Gastroesophageal sphincter (tissue), 4 donors: ENCODE data around the gene VEZF1. TPM values are rescaled to one million over a fixed set of nuclear protein-coding genes. Genes with fewer than 3 reads are reported as not detected.
A peak's percentile ranks its signal among the peaks of the same experiment; 100 is the strongest.

ENCODE experiments used
- ATAC-seq: fragments of 150-250 bp; one replicate; pipeline ENCODE4 v1.9.1; 2016; ENCODE audit warnings: mild to moderate bottlenecking, moderate library complexity
- H3K27ac ChIP-seq, 4 donors: fragments of 200-600 bp; sonication (generic) in 3 of 4; 1 replicate in 3 of 4; 2 replicates in 1 of 4; pipeline ENCODE4 v1.5.1; 2016 to 2019
- H3K27me3 ChIP-seq: fragments of 200-600 bp; sonication (generic); one replicate; pipeline ENCODE4 v1.5.1; 2019
- H3K36me3 ChIP-seq, 2 donors: fragments of 200-600 bp; sonication (generic); one replicate each; pipeline ENCODE4 v1.5.1; 2019; ENCODE audit warnings: control low read depth in 1 of 2
- H3K4me1 ChIP-seq, 3 donors: fragments of 200-600 bp; sonication (generic); 1 replicate in 2 of 3; 2 replicates in 1 of 3; pipeline ENCODE4 v1.5.1; 2016 to 2019; ENCODE audit warnings: control low read depth in 2 of 3
- H3K4me3 ChIP-seq, 2 donors: fragments of 200-600 bp; sonication (generic); one replicate each; pipeline ENCODE4 v1.5.1; 2019; ENCODE audit warnings: mild to moderate bottlenecking in 1 of 2, moderate library complexity in 1 of 2
- H3K9me3 ChIP-seq, 3 donors: fragments of 200-600 bp; sonication (generic); one replicate each; pipeline ENCODE4 v1.5.1; 2017 to 2019; ENCODE audit warnings: control low read depth in 2 of 3
- EP300 ChIP-seq: sonication (generic); formaldehyde crosslinking; IDR thresholded peaks from one replicate; pipeline ENCODE4 v1.6.1; 2017; ENCODE audit warnings: antibody characterized with exemption, mild to moderate bottlenecking
- POLR2A ChIP-seq, 2 donors: fragments of 450-650 bp; IDR thresholded peaks; one replicate each; pipeline ENCODE4 v1.6.1; 2017; ENCODE audit warnings: antibody characterized with exemption in 2 of 2, mild to moderate bottlenecking in 2 of 2, moderate library complexity in 1 of 2
- POLR2AphosphoS5 ChIP-seq: sonication (generic); formaldehyde crosslinking; IDR thresholded peaks from one replicate; pipeline ENCODE4 v1.6.1; 2017; ENCODE audit warnings: antibody characterized with exemption
- WGBS, 2 donors: methylation state at CpG; one replicate each; pipeline ENCODE4 v1.1.5; 2018; ENCODE audit warnings: low coverage in 1 of 2; 5-methylcytosine and 5-hydroxymethylcytosine counted together
- small RNA-seq, 4 donors: library from RNA; depleted of rRNA; stranded (forward); fragments of <200 nt; gene quantifications; one replicate each; pipeline ENCODE3, GENCODE V24; 2016
- total RNA-seq, 4 donors: library from RNA; depleted of rRNA; stranded (reverse); fragments of >200 nt; gene quantifications; one replicate each; pipeline ENCODE4 v1.1.0, GENCODE V29; 2016
- TF ChIP-seq, protein P1 (sequence below), 4 experiments: fragments of 200-600 bp in 2 of 4; fragments of 450-650 bp in 2 of 4; sonication (generic) in 1 of 4; IDR thresholded peaks; one replicate each; pipeline ENCODE4 v1.5.1; 2017 to 2019; ENCODE audit warnings: antibody characterized with exemption in 4 of 4, mild to moderate bottlenecking in 2 of 4, moderate library complexity in 2 of 4

The VEZF1 gene
- total RNA-seq, 4 donors from 2014 or later, result 115 to 148 (median 132) TPM

GRCh38 chr17:57927048-57927723, 60.9 kb downstream of the VEZF1 start:
- Histone ChIP-seq H3K9me3 (no peaks in the 10 kb centered on the region), H3K36me3 (no peaks in the 10 kb centered on the region), H3K4me1 (peaks cover 6 to 100% (median 62%) of the 10 kb centered on the region in 3 donors), H3K27me3 (no peaks in the 10 kb centered on the region), H3K27ac (peak overlapping the region; percentile 93 to 100 (median 98)), H3K4me3 (no peak overlapping the region)
- WGBS, 2 donors, result 38 to 40% methylated on average over 1 to 3 of the region's 5 CpGs
- TF ChIP-seq POLR2A (IDR thresholded peaks at IDR 0.05) (no peak), POLR2AphosphoS5 (no peak), EP300 (no peak)
- TF ChIP-seq, protein P1, sequence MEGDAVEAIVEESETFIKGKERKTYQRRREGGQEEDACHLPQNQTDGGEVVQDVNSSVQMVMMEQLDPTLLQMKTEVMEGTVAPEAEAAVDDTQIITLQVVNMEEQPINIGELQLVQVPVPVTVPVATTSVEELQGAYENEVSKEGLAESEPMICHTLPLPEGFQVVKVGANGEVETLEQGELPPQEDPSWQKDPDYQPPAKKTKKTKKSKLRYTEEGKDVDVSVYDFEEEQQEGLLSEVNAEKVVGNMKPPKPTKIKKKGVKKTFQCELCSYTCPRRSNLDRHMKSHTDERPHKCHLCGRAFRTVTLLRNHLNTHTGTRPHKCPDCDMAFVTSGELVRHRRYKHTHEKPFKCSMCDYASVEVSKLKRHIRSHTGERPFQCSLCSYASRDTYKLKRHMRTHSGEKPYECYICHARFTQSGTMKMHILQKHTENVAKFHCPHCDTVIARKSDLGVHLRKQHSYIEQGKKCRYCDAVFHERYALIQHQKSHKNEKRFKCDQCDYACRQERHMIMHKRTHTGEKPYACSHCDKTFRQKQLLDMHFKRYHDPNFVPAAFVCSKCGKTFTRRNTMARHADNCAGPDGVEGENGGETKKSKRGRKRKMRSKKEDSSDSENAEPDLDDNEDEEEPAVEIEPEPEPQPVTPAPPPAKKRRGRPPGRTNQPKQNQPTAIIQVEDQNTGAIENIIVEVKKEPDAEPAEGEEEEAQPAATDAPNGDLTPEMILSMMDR (IDR thresholded peaks at IDR 0.05), result no peak
- peak; percentile 34 for ATAC-seq

- TF ChIP-seq POLR2A (IDR thresholded peaks at IDR 0.05) (no peak), POLR2AphosphoS5 (no peak), EP300 (no peak)
- TF ChIP-seq, protein P1 (IDR thresholded peaks at IDR 0.05), result no peak
- ATAC-seq, result no peak
- Histone ChIP-seq H3K36me3 (no peaks in the 10 kb centered on the region), H3K4me1 (peaks cover 9 to 100% (median 62%) of the 10 kb centered on the region in 3 donors), H3K27ac (peak overlapping the region; percentile 93 to 100 (median 98)), H3K9me3 (no peaks in the 10 kb centered on the region), H3K27me3 (no peaks in the 10 kb centered on the region), H3K4me3 (no peak overlapping the region)
- 33 to 59% methylated on average over 1 to 7 of the region's 7 CpGs for WGBS, 2 donors
Measured at GRCh38 chr17:57926723-57927047, 61.4 kb downstream of the VEZF1 start.

DNA sequence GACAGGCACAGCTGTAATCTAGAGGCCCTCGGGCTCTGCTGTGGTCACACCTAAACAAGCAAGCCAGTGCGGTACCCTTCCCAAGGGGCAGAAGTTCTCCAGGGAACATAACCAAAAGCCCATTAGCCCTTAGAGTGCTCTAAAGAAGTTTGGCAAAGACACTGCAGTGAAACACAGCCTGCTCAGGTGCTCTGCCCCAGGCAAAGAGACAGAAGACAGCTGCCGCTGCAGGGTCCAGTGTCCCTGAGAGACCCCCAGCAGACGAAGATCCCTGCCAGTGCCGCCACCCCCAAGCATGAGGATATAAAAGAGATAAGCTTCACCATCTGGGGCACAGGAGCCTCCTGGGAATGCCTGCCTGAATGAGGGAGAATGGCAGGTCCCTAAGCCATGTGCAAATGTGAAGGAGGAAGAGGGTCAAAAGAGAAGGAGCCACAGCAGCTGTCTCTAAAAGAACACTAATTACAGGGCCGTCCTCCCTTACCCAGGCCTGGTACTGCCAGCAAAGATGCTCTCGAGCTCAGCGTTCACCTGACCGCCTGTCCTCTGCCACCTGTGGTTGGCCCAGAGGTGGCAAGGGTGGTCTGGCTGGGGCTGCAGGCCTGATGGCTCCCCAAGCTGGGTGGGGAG, 62.6 kb downstream of the VEZF1 start:
- no peaks in the 10 kb centered on the region for H3K27me3 ChIP-seq
- no peaks in the 10 kb centered on the region for H3K36me3 ChIP-seq
- ATAC-seq, result no peak
- TF ChIP-seq EP300 (no peak), POLR2A (IDR thresholded peaks at IDR 0.05) (no peak), POLR2AphosphoS5 (no peak)
- TF ChIP-seq, protein P1 (IDR thresholded peaks at IDR 0.05), result no peak
- peaks cover 9 to 100% (median 60%) of the 10 kb centered on the region in 3 donors for H3K4me1 ChIP-seq
- H3K9me3 ChIP-seq, result no peaks in the 10 kb centered on the region
- WGBS, 2 donors, result 40% methylated on average over 1 of the region's 9 CpGs
- no peak overlapping the region for H3K4me3 ChIP-seq
- H3K27ac ChIP-seq, result peak overlapping the region; percentile 93 to 100 (median 98)

GRCh38 chr17:57924677-57925076, 63.4 kb downstream of the VEZF1 start:
- Histone ChIP-seq H3K27ac (peak overlapping the region; percentile 93 to 100 (median 98)), H3K27me3 (no peaks in the 10 kb centered on the region), H3K36me3 (no peaks in the 10 kb centered on the region), H3K9me3 (no peaks in the 10 kb centered on the region), H3K4me3 (no peak overlapping the region), H3K4me1 (peaks cover 9 to 100% (median 56%) of the 10 kb centered on the region in 3 donors)
- TF ChIP-seq POLR2A (IDR thresholded peaks at IDR 0.05) (no peak), EP300 (no peak), POLR2AphosphoS5 (no peak)
- TF ChIP-seq, protein P1 (IDR thresholded peaks at IDR 0.05), result no peak
- ATAC-seq, result no peak
- 30 to 33% methylated on average over 1 to 2 of the region's 4 CpGs for WGBS, 2 donors

Small RNA genes lying within 50 kb of the gene (small RNA-seq; reads per million reads assigned to genes)
- 0 reads per million in 4 donors for gene AC015813.4

Other genes with a start within 250 kb of the VEZF1 start
- not detected for gene CCDC182, start 243.0 kb downstream of the VEZF1 start, total RNA-seq
- 10 to 100 TPM; 23.0 to 24.8 (median 24.5) TPM for gene MRPS23, start 138.2 kb downstream of the VEZF1 start, total RNA-seq
- 10 to 100 TPM; 35.7 to 60.3 (median 45.6) TPM for gene CUEDC1, start 32.8 kb downstream of the VEZF1 start, total RNA-seq
- gene SRSF1, start 19.0 kb upstream of the VEZF1 start, total RNA-seq, result 100 to 1,000 TPM; 139 to 240 (median 198) TPM
- gene DYNLL2, start 95.2 kb upstream of the VEZF1 start, total RNA-seq, result 10 to 100 TPM; 26.1 to 38.2 (median 31.3) TPM
- not detected for gene OR4D1, start 160.1 kb upstream of the VEZF1 start, total RNA-seq
- not detected for gene OR4D2, start 178.7 kb upstream of the VEZF1 start, total RNA-seq
- gene EPX, start 204.5 kb upstream of the VEZF1 start, total RNA-seq, result not detected
- gene MKS1, start 231.0 kb upstream of the VEZF1 start, total RNA-seq, result 1 to 10 TPM; 6.7 to 9.3 (median 7.9) TPM